SW480 (cell line): ENCODE measurements around the gene TTC31.
A peak's percentile ranks its signal among the peaks of the same experiment; 100 is the strongest.
"Not testable (repeated sequence)": the region's sequence is repeated elsewhere in the genome, so short reads cannot be mapped to it uniquely, and the experiment has no call there.

Source experiments
- DNase-seq: peaks from one replicate; pipeline ENCODE4 v3.0.0-alpha.2; 2016; ENCODE audit warnings: low spot score

TTC31 gene

DNA sequence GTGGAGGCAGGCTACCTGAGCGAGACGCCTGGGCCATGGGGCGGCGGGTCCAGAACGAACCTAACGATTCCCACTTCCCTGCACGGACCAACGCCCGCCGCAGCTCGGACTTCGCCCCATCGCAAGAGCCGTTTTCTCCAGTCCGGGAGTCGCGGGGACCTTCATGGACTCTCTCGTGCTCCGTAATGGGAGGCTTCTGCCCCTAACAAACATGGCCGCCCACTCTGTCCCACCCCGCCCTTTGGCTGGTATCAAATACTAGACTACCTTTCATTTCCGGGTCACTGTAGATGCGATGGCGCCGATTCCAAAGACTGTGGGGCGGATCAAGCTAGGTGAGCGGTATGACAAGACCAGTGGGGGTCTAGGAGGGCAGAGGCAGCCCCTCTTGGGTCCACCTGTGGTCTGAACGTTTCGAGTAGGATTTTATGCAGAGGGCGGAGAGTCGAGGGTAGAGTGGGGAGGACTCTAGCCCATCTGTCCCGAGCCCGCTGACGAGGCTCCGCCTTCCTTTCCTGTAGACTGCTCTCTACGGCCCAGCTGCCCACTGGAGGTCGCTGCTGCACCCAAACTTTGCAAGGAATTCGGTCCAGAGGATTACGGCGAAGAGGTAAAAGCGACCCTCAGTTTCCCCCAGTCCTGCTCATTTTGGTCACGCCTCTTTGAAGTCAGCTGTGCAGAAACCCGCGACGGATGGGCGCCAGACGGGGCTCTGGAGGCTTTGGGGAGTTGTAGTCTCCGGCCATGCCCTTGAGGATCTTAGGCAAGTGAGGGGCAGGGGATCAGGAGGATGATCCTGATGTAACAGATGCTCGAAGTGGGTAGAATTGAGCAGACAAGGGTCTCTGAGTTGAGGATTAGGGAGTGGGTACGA is at the start of gene TTC31, which contains the start of gene CCDC142:
Gene TTC31 (plus strand): TSS at position 281 of the 874 bp plus-strand sequence. CDS start 15 bp downstream, at position 296.
Gene CCDC142 (minus strand): TSS at position 198 of the 874 bp plus-strand sequence. CDS start 161 bp downstream, at position 37.
- peak; percentile 98 for DNase-seq

DNA sequence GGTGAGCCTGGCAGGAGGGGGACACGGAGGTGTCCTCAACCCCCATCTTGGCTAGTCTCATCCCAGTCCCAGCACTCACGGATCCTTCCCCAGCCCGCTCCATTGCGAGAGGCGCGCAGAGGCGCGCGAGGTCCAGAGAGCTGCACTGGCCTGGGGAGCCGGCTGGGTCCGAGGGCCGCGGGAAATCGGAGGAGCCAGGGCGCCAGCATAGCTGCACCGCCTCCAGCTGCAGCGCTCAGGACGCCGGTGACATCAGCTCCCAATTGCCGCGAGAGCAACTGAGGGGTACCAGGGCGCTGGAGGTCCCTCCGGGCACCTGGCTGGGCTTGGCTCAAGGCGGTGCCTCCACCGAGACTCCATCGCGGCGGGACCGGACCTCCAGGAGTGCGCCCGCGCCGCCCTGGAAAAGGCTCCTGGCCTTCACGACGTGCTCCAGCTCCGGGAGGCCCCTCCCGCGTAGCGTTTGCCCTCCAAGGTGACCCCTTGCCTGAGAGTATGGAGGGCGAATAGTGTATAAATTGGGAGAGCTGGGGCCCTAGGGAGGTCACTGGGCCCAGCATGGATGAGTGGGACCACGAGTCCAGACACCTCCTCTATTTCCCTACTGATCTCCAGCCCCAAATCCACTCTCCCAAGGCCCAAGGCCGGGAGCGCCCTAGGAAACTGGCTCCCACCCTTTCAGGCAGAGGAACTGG is 46.6 kb upstream of the TTC31 start:
- no peak for DNase-seq

DNA sequence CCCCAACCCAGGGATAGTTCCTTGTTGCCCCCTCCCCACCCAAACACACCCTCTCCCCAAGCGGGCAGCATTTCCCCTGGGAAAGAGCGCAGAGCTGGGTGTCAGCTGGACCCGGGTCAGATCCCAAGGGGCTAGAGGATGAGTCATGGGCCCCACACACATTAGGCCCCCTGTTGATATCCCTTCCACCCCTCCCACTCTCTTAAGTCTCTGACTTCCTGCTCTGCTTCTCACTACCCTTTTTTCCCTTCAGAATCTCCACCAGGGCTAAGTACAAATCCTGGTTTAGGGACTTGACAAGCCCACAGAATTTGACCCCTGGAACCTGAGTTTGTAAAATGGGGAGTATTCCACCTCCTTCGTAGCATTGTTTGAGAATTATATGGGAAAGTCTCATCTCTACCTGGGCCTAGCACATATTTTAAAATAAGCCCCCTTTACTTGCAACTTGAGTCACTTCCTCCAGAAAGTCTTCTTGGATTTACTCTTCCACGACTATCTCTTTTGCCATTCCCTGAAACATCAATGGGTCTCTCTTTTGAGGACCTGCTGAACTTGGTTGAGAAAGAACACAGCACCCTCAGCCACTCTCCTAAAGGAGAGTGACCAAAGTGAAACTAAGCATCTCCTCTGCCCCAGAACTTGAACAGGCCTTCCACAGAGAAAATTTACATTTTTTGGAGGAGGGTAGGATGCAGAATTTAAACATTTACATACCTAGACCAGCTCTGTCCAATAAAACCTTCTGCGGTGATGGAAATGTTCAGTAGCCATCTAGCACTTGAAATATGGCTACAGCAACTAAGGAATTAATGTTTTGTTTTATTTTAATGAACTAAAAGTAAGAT is 45.8 kb upstream of the TTC31 start:
- no peak for DNase-seq

DNA sequence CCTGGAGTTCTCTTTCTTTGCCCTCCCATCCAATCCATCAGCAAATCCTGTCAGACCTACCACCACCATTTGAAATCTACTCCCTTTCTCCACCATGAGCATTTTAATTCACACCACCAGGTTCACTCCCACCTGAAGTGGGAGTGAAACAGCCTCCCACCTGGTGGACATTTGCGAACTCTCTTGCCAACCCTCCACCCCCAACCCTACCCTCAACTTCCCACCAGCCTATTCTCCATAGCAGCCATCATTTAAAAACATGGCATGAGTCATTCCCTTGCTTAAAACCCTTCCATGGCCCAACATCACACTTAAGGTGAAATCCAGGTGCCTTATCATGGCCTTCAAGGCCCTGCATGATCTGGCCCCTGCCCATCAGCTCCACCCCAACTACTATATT is 44.6 kb upstream of the TTC31 start:
- no peak for DNase-seq

DNA sequence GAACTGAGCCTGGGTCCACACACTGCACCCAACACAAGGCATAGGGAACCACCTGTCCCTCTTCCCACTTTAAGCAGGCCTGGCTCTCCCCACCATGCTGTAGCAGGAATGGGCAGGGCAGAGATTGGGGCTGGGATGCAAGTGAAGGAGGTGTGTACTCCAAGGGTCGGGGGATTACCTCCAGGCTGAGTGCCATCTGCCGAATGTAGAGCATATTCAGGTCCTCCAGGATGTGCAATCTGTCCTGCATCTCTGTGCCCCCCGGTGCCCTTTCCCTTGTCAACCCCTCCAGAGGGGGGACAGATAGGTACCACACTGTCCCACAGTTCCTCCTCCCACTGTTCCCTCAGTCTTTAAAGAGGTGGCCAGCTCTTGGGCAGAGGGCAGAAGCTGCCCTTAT is 43.5 kb upstream of the TTC31 start:
- DNase-seq = no peak

DNA sequence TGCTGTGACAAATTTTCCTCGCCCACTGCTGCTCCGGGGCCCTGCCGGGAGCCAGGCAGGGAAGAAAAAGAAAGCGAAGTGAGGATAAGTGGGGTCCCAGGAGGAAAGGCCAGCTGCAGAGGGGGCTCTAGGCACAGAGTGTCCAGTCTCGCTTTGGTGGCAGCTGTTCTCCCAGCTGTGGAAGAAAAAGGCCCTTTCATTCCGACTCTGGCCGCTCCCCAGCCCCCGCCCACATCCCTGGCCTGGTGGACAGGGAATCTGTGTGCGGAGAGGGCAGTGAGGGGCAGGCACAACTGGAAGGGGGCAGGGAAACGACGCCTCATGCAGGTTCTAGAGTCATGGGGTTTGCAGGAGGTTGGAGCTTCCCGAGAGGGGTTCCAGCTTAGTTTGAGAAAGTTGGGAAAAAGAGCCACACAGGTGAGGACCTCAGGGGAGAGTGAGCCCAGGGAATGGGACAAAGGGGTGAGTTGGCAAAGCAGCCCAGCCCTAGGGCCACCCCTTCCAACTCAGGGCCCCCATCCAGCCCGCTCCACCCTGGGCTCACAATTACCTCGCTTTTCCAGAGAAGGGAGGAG is 43.0 kb upstream of the TTC31 start:
- no peak for DNase-seq

DNA sequence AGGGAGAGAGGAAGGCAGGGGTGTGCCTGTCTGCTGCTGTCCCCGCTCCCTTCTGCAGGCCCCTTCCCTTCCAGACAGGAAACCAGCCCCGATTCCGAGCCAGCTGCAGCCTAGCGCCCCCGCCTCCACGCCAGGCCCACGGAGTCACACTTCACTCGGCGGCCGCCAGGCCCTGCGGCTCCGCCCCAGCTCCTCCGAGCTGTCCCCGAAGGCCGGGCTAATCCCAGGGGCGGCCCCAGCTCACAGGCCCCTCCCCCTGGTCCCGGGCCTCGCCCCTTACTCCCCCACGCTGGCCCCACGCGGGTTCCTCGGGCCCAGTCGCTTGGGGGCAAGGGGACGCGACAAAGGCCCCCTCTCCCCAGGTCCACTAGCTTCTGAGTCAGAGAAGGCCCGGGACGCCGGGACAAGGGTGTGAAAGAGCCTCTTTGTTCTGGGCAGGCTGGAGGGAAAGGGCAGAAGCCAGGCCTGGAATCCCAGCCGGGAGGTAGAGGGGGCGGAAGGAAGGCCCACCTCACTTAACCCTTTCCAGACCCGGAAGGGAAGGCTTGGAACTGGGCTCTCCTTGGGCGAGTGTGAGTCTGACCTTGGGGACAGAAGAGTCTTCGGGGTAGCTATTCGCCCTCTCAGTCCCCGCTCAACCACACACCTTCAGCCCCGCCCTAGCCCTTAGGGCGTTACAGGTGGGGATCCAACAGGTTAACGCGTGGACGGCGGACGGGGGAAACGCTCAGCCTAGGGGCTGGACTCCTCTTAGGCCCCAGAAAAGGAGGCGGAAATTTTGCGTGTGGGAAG is 42.3 kb upstream of the TTC31 start:
- peak; percentile 94 for DNase-seq

DNA sequence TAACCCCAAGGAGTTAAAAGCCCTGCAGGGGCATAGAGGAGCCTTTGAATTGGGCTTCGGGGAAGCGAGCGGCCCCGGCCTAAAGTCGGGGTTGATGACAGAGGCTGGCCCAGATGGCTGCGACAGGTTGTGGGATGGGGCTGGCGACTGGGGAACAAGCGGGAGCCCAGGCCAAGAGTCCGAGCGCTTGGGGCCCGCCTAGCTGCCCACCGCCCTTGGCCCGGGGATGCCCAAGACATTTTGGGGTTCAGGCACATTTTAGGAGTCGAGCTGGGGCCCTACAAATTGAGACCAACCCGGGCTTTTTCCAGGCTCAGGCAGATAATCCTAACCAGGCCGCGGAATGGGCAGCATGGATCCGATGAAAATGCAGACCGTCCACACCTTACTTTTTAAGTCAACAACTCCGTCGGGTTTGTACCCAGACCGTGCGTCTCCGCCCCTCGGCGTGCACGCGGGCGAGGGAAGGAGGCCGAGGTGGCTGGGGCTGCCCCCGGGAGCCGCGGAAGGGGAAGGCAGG is 41.7 kb upstream of the TTC31 start:
- DNase-seq = no peak

DNA sequence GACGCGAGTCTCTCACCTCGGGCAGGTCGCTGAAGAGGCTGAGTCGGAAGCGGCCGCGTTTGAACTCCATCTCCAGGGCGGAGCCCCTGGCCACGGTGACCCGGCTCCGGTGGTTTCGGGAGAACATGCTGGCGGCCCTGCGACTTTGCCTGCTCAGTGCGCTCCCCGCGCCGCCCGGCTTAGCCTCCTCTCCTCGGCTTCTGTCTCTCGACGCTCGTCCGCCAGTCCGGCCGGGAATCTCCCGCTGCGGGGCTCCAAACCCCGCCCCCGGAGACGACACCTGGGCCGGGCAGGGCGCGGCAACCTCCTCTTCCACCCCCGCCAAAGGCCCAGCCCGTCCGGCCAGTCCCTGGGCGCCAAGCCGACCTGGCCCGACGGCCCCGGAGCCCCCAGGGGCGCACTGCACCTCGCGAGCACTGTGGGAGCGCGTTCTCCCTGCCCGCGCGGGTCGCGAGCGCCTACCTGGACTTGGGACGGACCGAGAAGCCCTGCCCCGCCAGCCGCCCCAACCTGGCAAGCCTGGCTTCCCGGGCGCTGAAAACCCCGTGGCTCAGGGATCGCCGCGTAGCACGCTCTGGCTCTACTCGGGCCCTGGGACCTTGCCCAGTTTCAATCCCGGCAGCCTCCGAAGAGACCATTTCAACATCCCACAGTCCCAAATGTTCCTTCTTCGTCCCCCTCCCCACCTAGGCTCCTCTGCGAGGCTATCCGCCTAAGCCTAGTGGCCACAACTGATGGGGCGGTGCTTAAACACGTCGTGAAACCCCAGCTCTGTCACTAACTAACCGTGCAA is 41.0 kb upstream of the TTC31 start, which contains the start of gene RTKN:
Gene RTKN (minus strand): TSS at position 248 of the 793 bp plus-strand sequence. CDS start 121 bp downstream, at position 127.
- DNase-seq = peak; percentile 90

DNA sequence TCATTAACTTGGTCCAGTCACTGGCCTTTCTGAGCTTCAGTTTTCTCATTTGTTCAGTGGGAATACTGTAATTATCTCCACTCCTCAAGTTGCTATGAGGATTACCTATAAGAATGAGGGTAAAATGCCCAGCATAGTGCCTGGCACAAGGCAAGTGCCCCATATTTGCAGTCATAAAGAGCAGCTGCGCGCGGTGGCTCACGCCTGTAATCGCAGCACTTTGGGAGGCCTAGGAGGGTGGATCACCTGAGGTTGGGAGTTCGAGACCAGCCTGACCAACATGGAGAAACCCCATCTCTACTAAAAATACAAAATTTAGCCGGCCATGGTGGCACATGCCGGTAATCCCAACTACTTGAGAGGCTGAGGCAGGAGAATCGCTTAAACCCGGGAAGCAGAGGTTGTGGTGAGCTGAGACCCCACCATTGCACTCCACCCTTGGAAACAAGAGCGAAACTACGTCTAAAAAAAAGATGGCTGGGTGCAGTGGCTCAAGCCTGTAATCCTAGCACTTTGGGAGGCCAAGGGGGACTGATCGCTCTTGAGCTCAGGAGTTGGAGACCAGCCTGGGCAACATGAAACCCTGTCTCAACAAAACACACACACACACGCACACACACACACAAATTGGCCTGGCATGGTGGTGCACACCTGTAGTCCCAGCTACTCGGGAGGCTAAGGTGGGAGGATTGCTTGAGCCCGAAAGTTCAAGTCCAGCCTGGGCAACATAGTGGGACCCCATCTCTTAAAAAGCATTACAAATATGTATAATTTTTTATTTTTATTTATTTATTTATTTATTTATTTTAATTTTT is 40.2 kb upstream of the TTC31 start:
- DNase-seq = not testable (repeated sequence)

DNA sequence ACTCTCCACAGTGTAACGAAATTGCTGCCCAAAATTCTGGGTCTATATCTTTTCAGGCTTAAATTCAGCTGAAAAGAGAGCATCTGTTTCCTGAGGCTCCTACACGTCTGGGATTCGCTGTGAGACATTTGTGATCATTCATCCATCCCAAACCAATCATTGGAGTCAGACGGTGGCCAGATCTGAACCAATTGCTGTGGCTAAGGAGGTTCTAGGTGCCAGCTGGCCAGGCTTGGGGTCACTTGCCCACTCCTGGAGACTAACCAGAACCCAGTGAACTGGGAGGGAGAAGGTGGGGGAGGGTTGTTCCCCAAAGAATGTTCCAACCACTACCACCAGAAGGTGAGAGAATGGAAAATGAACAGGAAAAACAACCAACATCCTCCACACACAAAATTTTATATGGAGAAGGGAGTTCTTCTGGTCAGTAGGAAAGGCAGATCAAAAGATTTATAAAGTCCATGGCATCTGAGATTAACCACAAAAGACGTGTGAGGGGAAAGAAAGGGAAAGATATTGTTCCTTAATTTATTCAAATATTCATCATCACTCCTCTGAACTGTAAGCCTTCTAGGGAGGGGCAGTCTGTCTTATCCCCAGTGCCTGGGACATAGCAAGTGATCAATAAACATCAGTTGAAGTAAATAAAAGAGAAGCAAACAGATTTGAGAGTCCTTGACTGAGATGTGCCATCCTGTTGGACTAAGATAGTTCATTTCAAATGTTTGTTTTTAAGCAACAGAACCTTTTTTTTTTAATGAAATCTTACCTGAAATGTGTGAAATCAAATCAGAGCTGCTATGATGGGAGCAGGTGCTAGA is 38.2 kb upstream of the TTC31 start:
- peak; percentile 72 for DNase-seq

DNA sequence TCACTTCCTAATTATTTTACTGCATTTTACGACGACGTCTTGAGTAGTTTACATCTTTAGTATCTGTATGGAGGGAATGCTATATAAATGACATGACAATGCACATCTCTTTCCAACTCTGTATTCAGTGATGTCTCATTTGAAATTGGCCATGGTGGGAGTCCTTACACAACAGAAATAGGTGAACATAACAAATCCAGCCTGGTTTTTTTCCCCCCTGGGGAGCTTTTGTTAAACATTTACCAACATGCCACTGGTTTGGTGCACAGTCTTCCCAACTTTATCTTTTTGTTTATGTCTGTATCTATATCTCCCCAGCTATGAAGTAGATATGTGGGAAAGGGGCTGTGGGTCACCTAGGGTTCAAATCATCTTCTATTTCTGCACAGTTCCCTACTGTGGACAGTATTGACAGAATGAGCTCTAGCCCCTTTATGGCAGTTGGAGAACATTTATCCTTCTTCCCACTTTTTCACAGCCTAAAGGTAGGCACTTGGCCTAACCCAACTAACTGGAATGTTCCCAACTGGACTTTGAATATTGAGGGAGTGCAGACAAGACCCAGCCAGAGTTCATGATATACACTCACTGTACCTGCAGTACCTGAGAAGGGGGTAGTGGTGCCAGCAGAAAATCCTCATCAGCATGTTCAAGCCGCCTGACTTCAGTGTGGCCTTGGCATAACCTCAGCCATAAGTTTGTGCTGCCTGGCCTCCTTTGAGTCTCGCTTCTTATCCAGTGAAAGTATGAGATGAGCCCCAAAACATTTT is 35.5 kb upstream of the TTC31 start:
- DNase-seq = no peak

DNA sequence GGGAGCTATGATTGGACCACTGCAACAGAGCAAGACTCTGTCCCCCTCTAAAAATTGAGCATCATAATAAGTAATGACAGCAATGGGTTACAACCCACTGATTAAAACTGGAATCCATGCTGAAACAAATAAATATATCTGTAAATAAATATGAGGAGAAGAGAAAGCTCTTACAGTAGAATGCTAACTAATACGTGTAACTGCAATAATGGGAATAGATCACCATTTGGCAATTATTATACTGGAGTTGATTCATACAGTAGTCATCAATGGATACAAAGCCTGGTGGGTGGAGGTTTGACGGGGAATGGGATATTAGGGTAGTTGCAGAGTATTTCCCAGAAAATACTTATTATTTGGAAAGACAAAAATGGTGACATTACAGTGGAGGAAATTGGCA is 34.1 kb upstream of the TTC31 start:
- DNase-seq = no peak

DNA sequence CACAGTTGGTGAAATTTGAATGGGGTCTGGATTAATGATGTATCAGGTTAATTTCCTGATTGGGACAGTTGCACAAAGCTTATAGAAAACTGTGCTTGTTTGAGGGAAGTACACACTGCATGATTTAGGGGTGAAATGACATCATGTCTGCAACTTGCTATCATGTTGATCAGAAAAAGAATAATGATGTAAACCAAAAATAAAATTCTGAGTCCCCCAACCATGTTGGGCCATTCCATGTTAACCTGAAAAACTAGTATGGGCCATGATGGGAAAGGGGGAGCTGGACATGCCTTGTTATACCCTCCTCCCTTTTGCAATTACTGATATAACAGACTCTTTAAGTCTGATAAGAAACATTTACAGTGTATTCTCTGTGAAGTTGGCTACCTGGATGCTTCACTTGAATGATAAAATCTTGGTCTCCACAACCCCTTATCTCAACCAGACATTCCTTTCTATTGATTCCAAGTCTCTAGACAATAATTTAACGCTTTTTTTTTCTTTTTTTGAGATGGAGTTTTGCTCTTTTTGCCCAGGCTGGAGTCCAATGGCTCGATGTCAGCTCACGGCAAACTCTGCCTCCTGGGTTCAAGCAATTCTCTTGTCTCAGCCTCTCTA is 32.2 kb upstream of the TTC31 start:
- DNase-seq = no peak

DNA sequence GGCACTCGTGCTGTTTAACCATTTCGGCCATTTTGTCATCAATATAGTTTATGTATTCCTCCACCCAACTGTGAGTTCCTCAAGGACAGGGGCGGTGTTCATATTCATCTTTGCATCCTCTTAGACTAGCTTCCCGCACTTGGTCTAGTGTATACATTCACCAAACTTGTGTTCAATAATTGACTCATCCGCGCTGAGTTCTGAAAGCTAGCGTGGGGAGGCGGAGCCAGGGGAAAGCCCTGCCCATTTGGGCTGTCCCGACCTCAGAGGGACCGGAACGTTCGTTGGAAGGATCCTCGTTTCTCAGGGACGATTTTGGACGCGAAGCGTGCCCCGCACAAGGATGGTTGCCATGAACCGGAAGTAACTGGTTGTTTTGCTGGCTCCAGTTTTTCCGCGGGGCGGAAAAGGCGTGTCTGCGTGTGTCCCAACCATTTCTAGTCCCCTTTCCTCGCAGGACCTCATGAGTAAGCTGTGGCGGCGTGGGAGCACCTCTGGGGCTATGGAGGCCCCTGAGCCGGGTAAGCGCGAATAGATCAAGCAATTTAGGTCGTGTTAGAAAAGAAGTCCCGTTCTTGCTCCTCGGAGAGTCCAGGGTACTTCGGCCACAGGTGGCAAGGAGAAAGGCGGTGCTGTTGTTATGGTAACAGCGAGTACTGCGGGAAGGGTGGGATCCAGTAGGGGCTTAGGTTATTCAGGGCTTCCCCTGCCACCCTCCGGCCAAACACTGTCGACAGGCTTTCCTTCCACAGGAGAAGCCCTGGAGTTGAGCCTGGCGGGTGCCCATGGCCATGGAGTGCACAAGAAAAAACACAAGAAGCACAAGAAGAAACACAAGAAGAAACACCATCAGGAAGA is 28.0 kb upstream of the TTC31 start, which contains the start of gene INO80B:
Gene INO80B (plus strand): TSS at position 434 of the 858 bp plus-strand sequence. CDS start 30 bp downstream, at position 464.
- DNase-seq = peak; percentile 98

DNA sequence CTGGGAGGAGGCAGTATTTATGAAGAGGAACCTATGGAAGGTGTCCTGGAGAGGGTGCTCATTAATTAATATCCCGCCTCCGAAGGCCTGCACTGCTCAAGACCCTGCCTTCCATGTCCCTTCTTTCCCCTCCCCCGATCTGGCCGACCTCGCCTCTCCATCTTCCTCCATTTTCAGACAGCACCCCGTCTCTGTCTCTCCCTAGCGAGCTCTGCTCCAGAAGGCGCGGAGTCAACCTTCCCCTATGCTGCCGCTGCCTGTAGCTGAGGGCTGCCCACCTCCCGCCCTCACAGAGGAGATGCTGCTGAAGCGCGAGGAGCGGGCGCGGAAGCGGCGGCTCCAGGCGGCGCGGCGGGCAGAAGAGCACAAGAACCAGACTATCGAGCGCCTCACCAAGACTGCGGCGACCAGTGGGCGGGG is 25.7 kb upstream of the TTC31 start:
- DNase-seq = no peak
